Measurements from ENCODE around the gene AMPD1.

Gene AMPD1

DNA sequence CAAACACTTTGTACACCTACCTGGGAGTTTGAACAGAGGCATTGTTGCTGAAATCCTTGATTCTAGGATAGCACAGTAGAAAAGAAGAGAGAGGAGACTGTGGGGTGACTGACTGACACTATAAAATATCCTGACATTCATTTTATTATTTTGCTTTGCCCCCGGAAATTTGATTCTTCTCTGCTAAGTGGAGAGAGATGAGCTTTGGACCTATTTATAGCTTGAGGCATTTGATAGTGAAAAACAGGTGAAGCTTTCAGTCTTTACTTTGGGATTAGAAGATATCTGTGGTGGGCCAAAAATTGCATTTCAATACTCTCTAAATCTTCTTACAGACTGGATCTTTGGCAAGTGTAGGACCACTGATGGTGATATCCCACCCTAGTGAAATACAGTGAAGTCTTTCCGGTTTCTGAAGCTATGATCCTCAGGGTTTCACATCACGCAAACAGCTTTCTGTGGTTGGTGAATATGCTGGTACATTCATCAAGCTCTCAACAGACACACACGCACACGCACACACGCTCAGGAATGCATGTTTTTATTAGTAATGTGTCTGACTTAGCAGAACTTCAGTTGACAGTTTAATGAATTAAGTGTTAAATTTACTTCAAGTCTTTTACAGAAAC, at the start of gene AMPD1:
Gene AMPD1, minus strand, starts transcription at position 117 of the 629 bp plus-strand sequence. Its CDS starts 75 bp downstream, at position 42.
- no peaks in the 10 kb centered on the region for H3K36me3 ChIP-seq (ENCODE audit: control insufficient read depth, insufficient read depth, low read length)
- no peaks in the 10 kb centered on the region for H3K27me3 ChIP-seq (ENCODE audit: control insufficient read depth, insufficient read depth, low read length)
- no peak within 1 kb of the TSS for H3K9ac ChIP-seq (ENCODE audit: low read depth, low read length)
- H3K4me1 ChIP-seq (ENCODE audit: control insufficient read depth, insufficient read depth, low read length) = no peaks in the 10 kb centered on the region
- no peaks in the 10 kb centered on the region for H3K9me3 ChIP-seq (ENCODE audit: control insufficient read depth, insufficient read depth, low read length)
- H3K27ac ChIP-seq (ENCODE audit: low read depth, low read length) = no peak within 1 kb of the TSS
- H3K4me3 ChIP-seq (ENCODE audit: low read depth, low read length) = no peak within 1 kb of the TSS

DNA sequence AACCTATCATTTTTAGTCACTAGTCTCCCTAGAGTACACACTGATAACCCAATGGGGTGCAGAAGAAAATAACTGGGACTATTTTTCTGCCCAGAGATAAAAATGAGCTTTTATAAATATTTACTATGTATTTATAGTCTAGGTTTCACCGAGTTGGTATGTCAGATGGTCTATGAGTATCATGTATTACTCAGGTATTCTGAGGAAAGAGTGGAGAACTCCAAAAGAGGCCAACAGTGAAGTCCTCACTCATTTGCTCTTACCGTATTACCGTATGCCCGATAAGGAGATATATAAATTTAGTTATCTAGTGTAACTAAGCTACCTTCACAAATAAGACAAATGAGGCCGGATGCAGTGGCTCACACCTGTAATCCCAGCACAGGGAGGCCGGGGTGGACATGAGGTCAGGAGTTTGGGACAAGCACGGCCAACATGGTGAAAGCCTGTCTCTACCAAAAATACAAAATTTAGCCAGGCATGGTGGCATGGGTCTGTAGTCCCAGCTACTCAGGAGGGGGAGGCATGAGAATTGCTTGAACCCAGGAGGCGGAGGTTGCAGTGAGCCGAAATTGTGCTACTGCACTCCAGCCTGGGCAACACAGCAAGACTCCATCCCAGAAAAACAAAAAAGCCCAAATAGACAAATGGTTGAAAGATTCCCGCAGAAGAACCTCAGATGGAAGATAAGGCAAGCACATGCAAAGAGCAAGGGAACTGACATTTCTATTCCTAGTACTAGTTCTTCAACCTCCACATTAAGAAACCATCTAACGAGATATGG, 46.8 kb upstream of the AMPD1 start:
- Histone ChIP-seq H3K27me3 (ENCODE audit: control insufficient read depth, insufficient read depth, low read length) (no peaks in the 10 kb centered on the region), H3K9me3 (ENCODE audit: control insufficient read depth, insufficient read depth, low read length) (no peaks in the 10 kb centered on the region), H3K36me3 (ENCODE audit: control insufficient read depth, insufficient read depth, low read length) (peaks cover 98% of the 10 kb centered on the region), H3K9ac (ENCODE audit: low read depth, low read length) (no peak overlapping the region), H3K27ac (ENCODE audit: low read depth, low read length) (no peak overlapping the region), H3K4me3 (ENCODE audit: low read depth, low read length) (no peak overlapping the region), H3K4me1 (ENCODE audit: control insufficient read depth, insufficient read depth, low read length) (no peaks in the 10 kb centered on the region)

DNA sequence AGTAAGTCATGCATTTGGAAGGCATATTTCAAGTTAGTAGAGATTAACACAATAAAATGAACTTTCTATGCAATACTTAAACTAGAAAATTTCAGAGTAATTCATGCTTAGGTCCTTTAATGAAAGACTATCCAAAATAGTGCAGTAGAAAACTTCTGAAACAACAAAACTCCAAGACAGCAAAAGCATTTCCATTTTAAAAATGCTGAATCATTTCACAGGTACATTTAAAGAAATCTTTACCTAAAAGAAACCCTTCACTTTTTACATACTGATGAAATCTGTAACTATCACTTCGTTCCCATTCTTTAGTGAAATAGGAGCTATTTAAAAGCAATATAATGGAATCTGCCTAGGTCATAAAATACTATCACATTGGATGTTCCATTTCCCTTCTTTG, 45.0 kb upstream of the AMPD1 start:
- H3K36me3 ChIP-seq (ENCODE audit: control insufficient read depth, insufficient read depth, low read length) = peaks cover 98% of the 10 kb centered on the region
- H3K9me3 ChIP-seq (ENCODE audit: control insufficient read depth, insufficient read depth, low read length) = no peaks in the 10 kb centered on the region
- no peak overlapping the region for H3K9ac ChIP-seq (ENCODE audit: low read depth, low read length)
- H3K27ac ChIP-seq (ENCODE audit: low read depth, low read length) = no peak overlapping the region
- H3K4me1 ChIP-seq (ENCODE audit: control insufficient read depth, insufficient read depth, low read length) = no peaks in the 10 kb centered on the region
- no peak overlapping the region for H3K4me3 ChIP-seq (ENCODE audit: low read depth, low read length)
- no peaks in the 10 kb centered on the region for H3K27me3 ChIP-seq (ENCODE audit: control insufficient read depth, insufficient read depth, low read length)

DNA sequence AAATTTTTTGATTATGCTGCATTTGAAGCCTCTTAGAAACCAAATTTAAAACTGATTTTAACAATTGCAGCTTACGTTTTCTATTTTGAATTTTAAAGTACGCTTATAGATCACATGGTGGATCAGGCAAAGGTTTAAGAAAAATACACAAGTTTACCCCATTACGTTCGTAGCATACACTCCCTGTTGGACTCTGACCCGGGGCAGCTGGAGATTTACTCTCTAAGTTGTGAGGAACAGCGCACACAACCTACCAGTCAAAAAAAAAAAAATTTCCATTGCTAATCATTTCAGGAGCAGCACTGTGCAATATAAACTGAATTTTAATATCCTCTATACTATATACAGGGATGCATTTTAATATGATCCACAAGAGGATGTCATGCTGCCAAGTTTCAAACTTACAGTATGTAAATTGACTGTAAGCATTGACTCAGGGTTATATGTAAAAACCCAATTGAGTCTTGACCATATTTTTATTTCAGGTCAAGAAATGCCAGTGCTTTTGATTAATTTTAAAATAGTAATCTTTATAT, 42.0 kb upstream of the AMPD1 start:
- no peak overlapping the region for H3K4me3 ChIP-seq (ENCODE audit: low read depth, low read length)
- no peak overlapping the region for H3K9ac ChIP-seq (ENCODE audit: low read depth, low read length)
- H3K9me3 ChIP-seq (ENCODE audit: control insufficient read depth, insufficient read depth, low read length) = no peaks in the 10 kb centered on the region
- H3K36me3 ChIP-seq (ENCODE audit: control insufficient read depth, insufficient read depth, low read length) = peaks cover 98% of the 10 kb centered on the region
- no peaks in the 10 kb centered on the region for H3K4me1 ChIP-seq (ENCODE audit: control insufficient read depth, insufficient read depth, low read length)
- no peak overlapping the region for H3K27ac ChIP-seq (ENCODE audit: low read depth, low read length)
- no peaks in the 10 kb centered on the region for H3K27me3 ChIP-seq (ENCODE audit: control insufficient read depth, insufficient read depth, low read length)

DNA sequence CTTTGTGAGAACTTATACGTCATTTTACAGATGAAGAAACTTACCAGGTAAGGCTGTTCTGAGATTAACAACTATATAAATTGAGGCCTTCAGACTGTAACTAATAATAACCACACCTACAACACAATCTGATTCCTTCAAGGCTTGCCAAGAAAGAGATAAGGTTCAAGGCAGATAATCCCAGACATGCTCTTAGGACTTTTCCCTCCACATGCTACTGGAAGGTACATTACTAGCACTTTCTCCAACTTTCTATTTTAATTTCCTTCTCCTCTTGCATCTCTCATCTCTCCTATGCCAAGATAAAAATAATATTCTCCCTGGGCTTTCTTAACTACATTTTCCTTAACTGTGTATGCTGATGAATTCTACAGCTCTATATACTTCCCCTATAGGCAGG, 40.1 kb upstream of the AMPD1 start:
- H3K27ac ChIP-seq (ENCODE audit: low read depth, low read length) = no peak overlapping the region
- peaks cover 99% of the 10 kb centered on the region for H3K36me3 ChIP-seq (ENCODE audit: control insufficient read depth, insufficient read depth, low read length)
- H3K4me3 ChIP-seq (ENCODE audit: low read depth, low read length) = no peak overlapping the region
- H3K4me1 ChIP-seq (ENCODE audit: control insufficient read depth, insufficient read depth, low read length) = no peaks in the 10 kb centered on the region
- no peak overlapping the region for H3K9ac ChIP-seq (ENCODE audit: low read depth, low read length)
- H3K27me3 ChIP-seq (ENCODE audit: control insufficient read depth, insufficient read depth, low read length) = no peaks in the 10 kb centered on the region
- no peaks in the 10 kb centered on the region for H3K9me3 ChIP-seq (ENCODE audit: control insufficient read depth, insufficient read depth, low read length)

DNA sequence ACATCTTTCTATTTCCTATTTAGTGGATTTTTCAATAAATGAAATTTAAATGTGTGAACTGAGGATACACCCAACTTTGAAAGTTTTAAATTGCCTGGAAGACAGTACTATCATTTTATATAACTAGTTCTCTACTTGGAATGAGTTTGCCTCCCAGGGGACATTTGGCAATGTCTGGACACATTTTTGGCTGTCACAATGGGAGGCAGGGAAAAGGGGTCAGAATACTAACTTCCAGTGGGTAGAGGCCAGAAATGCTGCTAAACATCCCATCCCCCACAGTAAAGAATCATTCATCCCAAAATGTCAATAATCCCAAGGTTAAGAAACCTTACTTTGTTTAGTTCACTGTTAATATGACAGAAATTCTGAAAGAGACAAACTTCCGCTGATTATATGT, 34.4 kb upstream of the AMPD1 start:
- Histone ChIP-seq H3K36me3 (ENCODE audit: control insufficient read depth, insufficient read depth, low read length) (peaks cover 99% of the 10 kb centered on the region), H3K9ac (ENCODE audit: low read depth, low read length) (no peak overlapping the region), H3K9me3 (ENCODE audit: control insufficient read depth, insufficient read depth, low read length) (no peaks in the 10 kb centered on the region), H3K4me3 (ENCODE audit: low read depth, low read length) (no peak overlapping the region), H3K4me1 (ENCODE audit: control insufficient read depth, insufficient read depth, low read length) (no peaks in the 10 kb centered on the region), H3K27me3 (ENCODE audit: control insufficient read depth, insufficient read depth, low read length) (no peaks in the 10 kb centered on the region), H3K27ac (ENCODE audit: low read depth, low read length) (no peak overlapping the region)

DNA sequence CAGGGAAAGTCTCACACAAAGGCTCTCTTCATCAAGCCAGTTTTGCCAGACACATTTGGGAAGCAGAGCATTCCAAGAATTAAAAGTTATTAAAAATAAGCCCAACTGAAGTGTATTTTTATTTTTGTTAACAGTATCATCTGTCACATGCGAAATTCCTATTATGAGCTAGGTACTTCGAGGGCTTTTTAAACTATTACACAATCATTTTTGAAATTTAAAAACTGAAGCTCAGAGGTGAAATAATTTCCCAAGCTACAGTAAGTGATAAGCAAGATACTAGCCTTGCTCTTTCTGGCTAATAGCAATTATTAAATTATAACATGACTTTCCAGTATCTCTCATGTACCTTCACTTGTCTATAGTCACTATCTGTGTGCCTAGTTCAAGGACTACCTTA, 33.2 kb upstream of the AMPD1 start:
- H3K27me3 ChIP-seq (ENCODE audit: control insufficient read depth, insufficient read depth, low read length) = no peaks in the 10 kb centered on the region
- no peak overlapping the region for H3K4me3 ChIP-seq (ENCODE audit: low read depth, low read length)
- no peaks in the 10 kb centered on the region for H3K4me1 ChIP-seq (ENCODE audit: control insufficient read depth, insufficient read depth, low read length)
- H3K27ac ChIP-seq (ENCODE audit: low read depth, low read length) = no peak overlapping the region
- no peaks in the 10 kb centered on the region for H3K9me3 ChIP-seq (ENCODE audit: control insufficient read depth, insufficient read depth, low read length)
- H3K9ac ChIP-seq (ENCODE audit: low read depth, low read length) = no peak overlapping the region
- peaks cover 99% of the 10 kb centered on the region for H3K36me3 ChIP-seq (ENCODE audit: control insufficient read depth, insufficient read depth, low read length)

DNA sequence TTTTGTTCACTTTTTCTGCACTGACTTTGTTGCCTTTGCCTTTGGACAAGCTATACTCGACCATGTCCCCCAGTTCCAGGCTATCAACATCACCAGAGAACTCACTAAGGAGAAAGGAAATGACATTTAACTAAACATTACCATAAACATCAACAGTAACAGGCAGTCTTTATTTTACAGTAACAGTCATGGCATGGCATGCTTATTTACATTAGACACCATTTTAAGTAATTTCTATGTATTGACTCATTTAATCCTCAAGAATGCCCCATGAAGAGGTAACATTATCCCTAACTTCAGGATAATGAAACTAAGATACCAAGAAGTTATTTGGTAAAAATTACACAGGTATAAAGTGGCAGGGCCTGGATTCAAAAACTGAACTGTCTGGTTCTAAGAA, 29.9 kb upstream of the AMPD1 start:
- H3K27ac ChIP-seq (ENCODE audit: low read depth, low read length) = no peak overlapping the region
- H3K9ac ChIP-seq (ENCODE audit: low read depth, low read length) = no peak overlapping the region
- H3K4me1 ChIP-seq (ENCODE audit: control insufficient read depth, insufficient read depth, low read length) = no peaks in the 10 kb centered on the region
- no peaks in the 10 kb centered on the region for H3K9me3 ChIP-seq (ENCODE audit: control insufficient read depth, insufficient read depth, low read length)
- peaks cover 99% of the 10 kb centered on the region for H3K36me3 ChIP-seq (ENCODE audit: control insufficient read depth, insufficient read depth, low read length)
- no peaks in the 10 kb centered on the region for H3K27me3 ChIP-seq (ENCODE audit: control insufficient read depth, insufficient read depth, low read length)
- no peak overlapping the region for H3K4me3 ChIP-seq (ENCODE audit: low read depth, low read length)

DNA sequence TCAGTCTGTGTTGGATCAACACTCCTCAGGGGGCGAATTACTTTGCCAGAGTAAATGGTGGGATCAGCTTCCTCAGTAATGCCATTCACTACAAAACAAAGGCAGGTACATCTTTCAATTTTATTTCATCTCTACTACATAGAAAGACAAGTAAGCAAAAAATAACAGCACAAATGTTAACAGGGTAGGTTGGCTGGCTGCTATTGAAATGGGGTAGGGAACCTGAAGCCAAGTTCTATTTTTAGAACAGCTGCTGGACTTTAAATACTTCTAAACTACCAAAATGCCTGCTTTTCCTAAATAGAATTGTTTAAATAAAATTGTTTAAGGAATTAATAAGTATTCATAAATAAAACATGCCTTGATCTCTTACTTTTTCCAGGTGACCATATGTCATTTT, 28.6 kb upstream of the AMPD1 start:
- Histone ChIP-seq H3K9ac (ENCODE audit: low read depth, low read length) (no peak overlapping the region), H3K36me3 (ENCODE audit: control insufficient read depth, insufficient read depth, low read length) (peaks cover 100% of the 10 kb centered on the region), H3K9me3 (ENCODE audit: control insufficient read depth, insufficient read depth, low read length) (no peaks in the 10 kb centered on the region), H3K27ac (ENCODE audit: low read depth, low read length) (no peak overlapping the region), H3K4me3 (ENCODE audit: low read depth, low read length) (no peak overlapping the region), H3K4me1 (ENCODE audit: control insufficient read depth, insufficient read depth, low read length) (no peaks in the 10 kb centered on the region), H3K27me3 (ENCODE audit: control insufficient read depth, insufficient read depth, low read length) (no peaks in the 10 kb centered on the region)

DNA sequence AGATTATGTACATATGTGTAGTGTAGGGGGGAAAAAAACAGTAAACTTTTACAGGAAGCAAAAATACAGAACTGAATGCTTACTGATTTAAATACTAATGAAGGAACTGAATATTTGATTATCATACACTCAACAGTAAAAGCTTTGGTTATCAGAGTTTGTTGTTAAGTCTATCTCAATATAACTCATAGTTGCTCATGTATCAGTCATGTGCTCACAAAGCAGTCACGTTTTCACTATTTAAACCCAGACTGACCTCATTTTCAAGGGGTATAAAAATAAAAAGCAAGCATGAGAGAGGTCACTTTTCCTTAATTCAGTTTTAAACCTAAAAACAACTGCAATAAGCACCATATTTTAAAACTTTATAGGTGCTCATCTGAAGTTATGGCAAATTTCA, 28.1 kb upstream of the AMPD1 start:
- peaks cover 100% of the 10 kb centered on the region for H3K36me3 ChIP-seq (ENCODE audit: control insufficient read depth, insufficient read depth, low read length)
- no peak overlapping the region for H3K9ac ChIP-seq (ENCODE audit: low read depth, low read length)
- no peak overlapping the region for H3K27ac ChIP-seq (ENCODE audit: low read depth, low read length)
- H3K4me1 ChIP-seq (ENCODE audit: control insufficient read depth, insufficient read depth, low read length) = no peaks in the 10 kb centered on the region
- no peaks in the 10 kb centered on the region for H3K9me3 ChIP-seq (ENCODE audit: control insufficient read depth, insufficient read depth, low read length)
- no peak overlapping the region for H3K4me3 ChIP-seq (ENCODE audit: low read depth, low read length)
- no peaks in the 10 kb centered on the region for H3K27me3 ChIP-seq (ENCODE audit: control insufficient read depth, insufficient read depth, low read length)

DNA sequence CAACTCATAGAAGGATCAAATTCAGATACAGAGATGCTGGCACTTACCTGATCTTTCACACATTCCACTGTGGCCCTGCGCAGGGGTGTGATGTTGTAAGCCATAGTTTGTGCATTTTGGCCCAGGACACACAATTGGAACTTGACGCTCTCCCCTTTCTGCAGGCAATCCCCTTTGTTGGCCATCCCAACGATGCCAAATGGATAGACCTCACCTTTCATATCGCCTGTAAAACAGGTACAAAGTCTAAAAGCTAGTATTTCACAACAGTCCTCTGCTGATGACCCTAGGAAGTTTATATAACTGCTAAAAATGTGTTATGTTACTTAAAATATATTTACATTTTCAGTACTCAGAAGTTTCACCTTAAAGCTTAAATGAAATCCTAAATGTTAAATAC, 25.1 kb upstream of the AMPD1 start:
- Histone ChIP-seq H3K27me3 (ENCODE audit: control insufficient read depth, insufficient read depth, low read length) (no peaks in the 10 kb centered on the region), H3K4me3 (ENCODE audit: low read depth, low read length) (no peak overlapping the region), H3K4me1 (ENCODE audit: control insufficient read depth, insufficient read depth, low read length) (peaks cover 10% of the 10 kb centered on the region; the same call in 1 of the 2 replicates), H3K36me3 (ENCODE audit: control insufficient read depth, insufficient read depth, low read length) (peaks cover 84% of the 10 kb centered on the region), H3K9ac (ENCODE audit: low read depth, low read length) (no peak overlapping the region), H3K9me3 (ENCODE audit: control insufficient read depth, insufficient read depth, low read length) (no peaks in the 10 kb centered on the region), H3K27ac (ENCODE audit: low read depth, low read length) (no peak overlapping the region)
